Ovary (tissue), 3 donors: ENCODE data around the gene ZDHHC24.
"Not testable (repeated sequence)": the region's sequence is repeated elsewhere in the genome, so short reads cannot be mapped to it uniquely, and the experiment has no call there.

Experiments used
- CTCF ChIP-seq, 3 donors: fragments of 450-650 bp in 2 of 3; fragments of 200-600 bp in 1 of 3; IDR thresholded peaks; one replicate each; pipeline versions ENCODE4 v1.5.1 to v1.8.0; 2016 to 2022; ENCODE audit warnings: antibody characterized with exemption in 3 of 3, mild to moderate bottlenecking in 1 of 3
- POLR2A ChIP-seq: fragments of 450-650 bp; IDR thresholded peaks from one replicate; pipeline ENCODE4 v1.6.1; 2017; ENCODE audit warnings: antibody characterized with exemption, mild to moderate bottlenecking, moderate library complexity
- donor health status: DM: no; HTN: no; CAD: no.

DNA sequence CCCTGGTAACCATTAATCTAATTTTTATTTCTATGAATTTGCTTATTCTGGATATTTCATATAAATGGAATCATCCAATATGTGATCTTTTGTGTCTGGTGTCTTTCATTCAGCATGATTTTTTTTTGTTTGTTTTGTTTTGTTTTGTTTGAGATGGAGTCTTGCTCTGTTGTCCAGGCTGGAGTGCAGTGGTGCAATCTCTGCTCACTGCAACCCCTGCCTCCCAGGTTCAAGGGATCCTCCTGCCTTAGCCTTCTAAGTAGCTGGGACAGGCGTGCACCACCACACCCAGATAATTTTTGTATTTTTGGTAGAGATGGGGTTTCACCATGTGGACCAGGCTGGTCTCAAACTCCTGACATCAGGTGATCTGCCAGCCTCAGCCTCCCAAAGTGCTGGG lies 39.6 kb upstream of the ZDHHC24 start:
- not testable (repeated sequence) for TF ChIP-seq CTCF (IDR thresholded peaks at IDR 0.05); POLR2A
